Subcutaneous adipose tissue (tissue), 4 donors: ENCODE data around the gene RXRA. TPM values are rescaled to one million over a fixed set of nuclear protein-coding genes. Genes with fewer than 3 reads are reported as not detected.

Experiments used
- CTCF ChIP-seq: fragments of 450-650 bp; IDR thresholded peaks from one replicate; pipeline ENCODE4 v1.5.1; 2016; ENCODE audit warnings: low read depth, mild to moderate bottlenecking, control low read depth, antibody characterized with exemption, moderate library complexity
- total RNA-seq, 4 donors: library from RNA; depleted of rRNA; stranded (reverse); fragments of >200 nt; gene quantifications; one replicate each; pipeline ENCODE4 v1.1.0, GENCODE V29; 2016

The RXRA gene
- total RNA-seq, 4 donors from 2014 or later: 39.1 to 141 (median 53.6) TPM

GRCh38 chr9:134335061-134335460 is 8.8 kb downstream of the RXRA start:
- no peak for TF ChIP-seq CTCF

GRCh38 chr9:134335486-134336220 is 9.4 kb downstream of the RXRA start:
- TF ChIP-seq CTCF: no peak

GRCh38 chr9:134336228-134336627 is 10.0 kb downstream of the RXRA start:
- TF ChIP-seq CTCF: no peak

- TF ChIP-seq CTCF: no peak
Measured at GRCh38 chr9:134336924-134337323, 10.7 kb downstream of the RXRA start.

GRCh38 chr9:134337469-134337868 is 11.2 kb downstream of the RXRA start:
- TF ChIP-seq CTCF: no peak

- no peak for TF ChIP-seq CTCF
Measured at GRCh38 chr9:134338394-134339182, 12.3 kb downstream of the RXRA start.

GRCh38 chr9:134339183-134339806 is 13.0 kb downstream of the RXRA start:
- no peak for TF ChIP-seq CTCF
